ENCODE measurements around the gene HYAL1.
A peak's percentile ranks its signal among the peaks of the same experiment; 100 is the strongest.

HYAL1 gene, protein sequence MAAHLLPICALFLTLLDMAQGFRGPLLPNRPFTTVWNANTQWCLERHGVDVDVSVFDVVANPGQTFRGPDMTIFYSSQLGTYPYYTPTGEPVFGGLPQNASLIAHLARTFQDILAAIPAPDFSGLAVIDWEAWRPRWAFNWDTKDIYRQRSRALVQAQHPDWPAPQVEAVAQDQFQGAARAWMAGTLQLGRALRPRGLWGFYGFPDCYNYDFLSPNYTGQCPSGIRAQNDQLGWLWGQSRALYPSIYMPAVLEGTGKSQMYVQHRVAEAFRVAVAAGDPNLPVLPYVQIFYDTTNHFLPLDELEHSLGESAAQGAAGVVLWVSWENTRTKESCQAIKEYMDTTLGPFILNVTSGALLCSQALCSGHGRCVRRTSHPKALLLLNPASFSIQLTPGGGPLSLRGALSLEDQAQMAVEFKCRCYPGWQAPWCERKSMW

DNA sequence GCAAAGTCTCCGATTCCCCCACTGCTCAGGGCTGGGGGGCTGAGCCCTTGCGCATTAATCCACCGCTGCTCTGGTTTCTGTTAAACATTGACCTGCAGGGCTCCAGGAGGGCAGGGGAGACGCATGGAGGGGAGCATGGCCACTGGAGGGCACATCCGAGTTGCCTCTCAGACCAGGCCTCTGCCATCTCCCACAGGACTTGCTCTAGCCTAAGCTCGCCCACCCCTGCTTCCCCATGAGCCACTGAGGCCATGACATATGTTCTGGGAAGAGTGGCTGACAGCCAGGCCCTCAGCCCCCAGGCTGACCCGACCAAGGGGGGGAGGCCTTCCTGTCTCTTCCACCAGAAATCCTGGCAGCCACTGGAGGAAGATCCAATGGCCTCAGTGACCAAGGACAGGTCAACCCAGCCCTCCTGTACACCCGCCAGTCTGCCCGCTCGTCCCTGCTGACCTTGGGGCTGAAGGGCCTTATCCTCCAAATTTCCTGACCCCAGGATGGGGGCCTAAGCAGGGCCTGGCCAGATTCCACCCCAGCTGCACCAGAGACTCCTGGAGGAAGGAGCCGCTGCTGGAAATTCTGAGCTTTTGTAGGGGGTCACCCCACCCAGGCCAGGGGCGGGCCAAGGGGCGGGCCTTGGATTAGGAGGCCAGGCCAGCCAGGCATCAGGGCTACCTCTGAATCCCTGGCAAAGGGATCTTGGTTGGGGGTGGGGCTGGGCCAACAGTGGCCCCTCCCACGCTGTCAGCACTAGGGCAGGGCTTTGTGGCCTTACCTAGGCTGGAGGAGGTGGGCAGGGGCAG is at the start of gene HYAL1:
Gene HYAL1, minus strand, starts transcription at position 562 of the 803 bp plus-strand sequence. CDS start 618 bp downstream, outside the sequence.
- H3K27me3 ChIP-seq (ENCODE audit: control insufficient read depth, insufficient read depth, low read length), result no peaks in the 10 kb centered on the region
- H3K27ac ChIP-seq (ENCODE audit: low read depth, low read length), result peak within 1 kb of the TSS; percentile 57
- H3K36me3 ChIP-seq (ENCODE audit: control insufficient read depth, insufficient read depth, low read length), result no peaks in the 10 kb centered on the region
- H3K4me3 ChIP-seq (ENCODE audit: low read length), result peak within 1 kb of the TSS; percentile 30
- peaks cover 10% of the 10 kb centered on the region for H3K4me1 ChIP-seq (ENCODE audit: control insufficient read depth, insufficient read depth, low read length)
- H3K9ac ChIP-seq (ENCODE audit: low read length), result no peak within 1 kb of the TSS

DNA sequence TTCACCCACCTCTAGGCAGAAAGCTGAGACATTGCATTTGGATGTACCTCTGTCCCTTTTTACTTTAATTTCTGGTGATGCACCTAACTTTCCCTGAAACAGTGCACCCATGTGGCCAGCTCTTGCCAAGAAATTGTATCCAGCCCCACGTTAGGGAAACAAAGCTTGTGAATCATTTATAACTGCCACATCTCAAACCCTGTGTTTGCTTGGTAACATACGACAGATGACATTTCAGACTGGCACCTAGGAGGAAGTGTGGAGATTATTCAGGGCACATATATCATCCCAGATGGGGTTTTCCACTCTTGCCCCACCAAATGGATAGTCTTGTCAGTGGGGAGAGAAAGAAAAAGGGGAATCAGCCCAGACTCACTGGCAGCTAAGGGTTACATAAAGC is 49.4 kb upstream of the HYAL1 start:
- H3K36me3 ChIP-seq (ENCODE audit: control insufficient read depth, insufficient read depth, low read length), result peaks cover 29% of the 10 kb centered on the region
- no peak overlapping the region for H3K4me3 ChIP-seq (ENCODE audit: low read length)
- no peaks in the 10 kb centered on the region for H3K27me3 ChIP-seq (ENCODE audit: control insufficient read depth, insufficient read depth, low read length)
- H3K4me1 ChIP-seq (ENCODE audit: control insufficient read depth, insufficient read depth, low read length), result peaks cover 34% of the 10 kb centered on the region
- no peak overlapping the region for H3K9ac ChIP-seq (ENCODE audit: low read length)
- no peak overlapping the region for H3K27ac ChIP-seq (ENCODE audit: low read depth, low read length)

DNA sequence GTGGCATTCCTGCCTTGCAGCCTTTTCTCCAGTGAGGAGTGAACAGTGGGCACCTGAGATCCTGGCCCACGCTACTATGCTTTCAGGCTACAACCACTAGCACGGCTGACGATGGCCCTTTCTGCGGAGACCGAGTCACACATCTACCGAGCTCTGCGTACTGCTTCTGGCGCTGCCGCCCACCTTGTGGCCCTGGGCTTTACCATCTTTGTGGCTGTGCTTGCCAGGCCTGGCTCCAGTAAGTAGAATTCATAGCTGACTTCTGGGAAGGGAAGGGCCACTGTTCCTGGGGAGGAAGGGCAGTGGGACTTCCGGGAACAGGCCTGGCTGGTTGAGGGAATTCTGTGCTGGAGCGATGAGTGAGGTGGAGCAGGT is 47.9 kb upstream of the HYAL1 start:
- H3K36me3 ChIP-seq (ENCODE audit: control insufficient read depth, insufficient read depth, low read length), result peaks cover 29% of the 10 kb centered on the region
- peak overlapping the region; percentile 1 for H3K9ac ChIP-seq (ENCODE audit: low read length)
- H3K27me3 ChIP-seq (ENCODE audit: control insufficient read depth, insufficient read depth, low read length), result no peaks in the 10 kb centered on the region
- H3K4me1 ChIP-seq (ENCODE audit: control insufficient read depth, insufficient read depth, low read length), result peaks cover 20% of the 10 kb centered on the region
- no peak overlapping the region for H3K27ac ChIP-seq (ENCODE audit: low read depth, low read length)
- H3K4me3 ChIP-seq (ENCODE audit: low read length), result peak overlapping the region; percentile 90

DNA sequence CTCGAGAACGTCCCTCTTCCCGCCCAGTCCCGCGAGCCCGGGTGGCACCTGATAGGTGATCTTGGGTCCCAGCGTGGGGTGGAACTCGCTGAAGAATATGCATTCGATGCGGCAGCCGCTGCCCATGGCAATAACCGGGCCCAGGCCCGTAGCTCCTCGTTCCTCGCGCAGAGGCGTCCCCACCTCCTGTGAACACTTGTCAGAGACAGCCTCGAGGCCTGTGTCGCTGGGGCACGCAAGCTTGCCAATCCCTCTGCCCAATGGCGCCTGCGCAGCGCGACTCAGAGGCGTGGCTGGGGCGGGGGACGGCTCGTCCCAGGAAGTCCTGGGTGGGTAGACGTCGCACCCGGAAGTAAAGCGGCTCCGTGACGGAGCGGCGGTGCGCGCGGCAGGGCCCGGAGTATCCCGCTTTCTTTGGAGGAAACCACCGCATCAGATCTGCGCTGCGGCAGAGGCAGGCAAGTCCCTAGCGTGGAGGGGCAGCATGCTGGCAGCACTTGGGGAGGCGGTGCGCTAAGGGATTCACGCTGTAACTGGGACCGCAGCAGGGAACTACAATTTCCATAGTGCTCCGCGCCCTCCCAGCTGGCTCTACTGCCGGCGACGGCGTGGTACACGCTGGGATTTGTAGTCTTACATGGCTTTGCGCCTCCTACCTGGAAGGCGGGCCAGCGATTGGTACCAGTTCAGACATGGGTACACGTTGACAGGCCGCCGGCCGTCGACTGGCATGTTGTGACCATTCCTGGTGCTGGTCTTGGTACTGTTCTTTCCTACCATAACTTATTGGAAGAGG is 47.4 kb upstream of the HYAL1 start, which contains the start of the genes CYB561D2 and NPRL2:
Gene CYB561D2, plus strand, starts transcription at position 336 of the 796 bp plus-strand sequence. CDS start 572 bp downstream, outside the sequence.
Gene NPRL2, minus strand, starts transcription at position 249 of the 796 bp plus-strand sequence. Its CDS starts 123 bp downstream, at position 126.
- H3K27ac ChIP-seq (ENCODE audit: low read depth, low read length), result peak within 1 kb of the TSS; percentile 93
- H3K4me1 ChIP-seq (ENCODE audit: control insufficient read depth, insufficient read depth, low read length), result peaks cover 15% of the 10 kb centered on the region
- no peaks in the 10 kb centered on the region for H3K27me3 ChIP-seq (ENCODE audit: control insufficient read depth, insufficient read depth, low read length)
- peak within 1 kb of the TSS; percentile 90 for H3K4me3 ChIP-seq (ENCODE audit: low read length)
- H3K36me3 ChIP-seq (ENCODE audit: control insufficient read depth, insufficient read depth, low read length), result peaks cover 29% of the 10 kb centered on the region
- H3K9ac ChIP-seq (ENCODE audit: low read length), result peak within 1 kb of the TSS; percentile 81

DNA sequence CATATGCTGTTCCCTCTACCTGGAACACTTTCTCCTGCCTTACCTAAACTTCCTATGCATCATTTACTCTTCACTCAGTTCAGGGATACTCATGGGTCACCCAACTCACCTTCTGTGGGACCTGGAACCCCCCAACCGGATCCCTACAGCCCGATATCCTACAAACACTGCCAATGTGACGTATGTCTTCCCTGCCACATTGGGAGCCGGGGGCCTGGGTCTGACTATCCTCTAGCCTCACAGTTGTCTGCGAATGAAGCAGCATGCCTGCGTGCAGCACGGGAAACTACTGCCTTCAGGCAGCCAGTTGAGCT is 46.8 kb upstream of the HYAL1 start:
- Histone ChIP-seq H3K4me1 (ENCODE audit: control insufficient read depth, insufficient read depth, low read length) (peaks cover 15% of the 10 kb centered on the region), H3K36me3 (ENCODE audit: control insufficient read depth, insufficient read depth, low read length) (peaks cover 24% of the 10 kb centered on the region), H3K9ac (ENCODE audit: low read length) (peak overlapping the region; percentile 12), H3K4me3 (ENCODE audit: low read length) (peak overlapping the region; percentile 90), H3K27ac (ENCODE audit: low read depth, low read length) (peak overlapping the region; percentile 93), H3K27me3 (ENCODE audit: control insufficient read depth, insufficient read depth, low read length) (no peaks in the 10 kb centered on the region)

DNA sequence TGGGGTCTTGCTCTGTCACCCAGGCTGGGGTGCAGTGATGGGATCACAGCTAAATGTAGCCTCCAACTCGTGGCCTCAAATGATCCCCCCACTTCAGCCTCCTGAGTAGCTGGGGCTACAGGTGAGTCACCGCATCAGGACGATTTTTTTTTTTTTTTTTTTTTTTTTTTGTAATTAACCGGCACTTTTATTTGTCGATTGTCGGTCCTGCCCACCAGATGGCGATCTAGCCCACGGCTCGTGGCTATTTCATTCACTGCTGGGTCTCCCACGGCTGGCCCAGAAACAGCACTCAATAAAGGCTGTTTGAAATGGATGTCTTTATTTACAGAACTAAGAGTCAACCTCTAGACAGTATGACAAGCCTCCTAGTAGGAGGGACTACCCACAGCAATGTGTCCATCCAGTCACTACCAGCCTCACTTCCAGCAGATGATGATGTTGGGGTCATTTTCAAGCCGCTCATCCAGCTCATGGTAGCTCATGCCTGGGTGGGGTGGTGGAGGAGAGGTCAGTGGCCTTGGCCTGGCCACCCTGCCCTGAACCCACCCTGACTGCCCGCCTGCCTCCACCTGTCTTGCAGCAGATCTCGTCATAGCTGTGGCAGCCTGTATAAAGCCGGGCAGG is 43.9 kb upstream of the HYAL1 start:
- H3K36me3 ChIP-seq (ENCODE audit: control insufficient read depth, insufficient read depth, low read length), result peaks cover 11% of the 10 kb centered on the region
- no peak overlapping the region for H3K9ac ChIP-seq (ENCODE audit: low read length)
- no peak overlapping the region for H3K4me3 ChIP-seq (ENCODE audit: low read length)
- H3K27ac ChIP-seq (ENCODE audit: low read depth, low read length), result no peak overlapping the region
- H3K27me3 ChIP-seq (ENCODE audit: control insufficient read depth, insufficient read depth, low read length), result no peaks in the 10 kb centered on the region
- H3K4me1 ChIP-seq (ENCODE audit: control insufficient read depth, insufficient read depth, low read length), result peaks cover 15% of the 10 kb centered on the region

DNA sequence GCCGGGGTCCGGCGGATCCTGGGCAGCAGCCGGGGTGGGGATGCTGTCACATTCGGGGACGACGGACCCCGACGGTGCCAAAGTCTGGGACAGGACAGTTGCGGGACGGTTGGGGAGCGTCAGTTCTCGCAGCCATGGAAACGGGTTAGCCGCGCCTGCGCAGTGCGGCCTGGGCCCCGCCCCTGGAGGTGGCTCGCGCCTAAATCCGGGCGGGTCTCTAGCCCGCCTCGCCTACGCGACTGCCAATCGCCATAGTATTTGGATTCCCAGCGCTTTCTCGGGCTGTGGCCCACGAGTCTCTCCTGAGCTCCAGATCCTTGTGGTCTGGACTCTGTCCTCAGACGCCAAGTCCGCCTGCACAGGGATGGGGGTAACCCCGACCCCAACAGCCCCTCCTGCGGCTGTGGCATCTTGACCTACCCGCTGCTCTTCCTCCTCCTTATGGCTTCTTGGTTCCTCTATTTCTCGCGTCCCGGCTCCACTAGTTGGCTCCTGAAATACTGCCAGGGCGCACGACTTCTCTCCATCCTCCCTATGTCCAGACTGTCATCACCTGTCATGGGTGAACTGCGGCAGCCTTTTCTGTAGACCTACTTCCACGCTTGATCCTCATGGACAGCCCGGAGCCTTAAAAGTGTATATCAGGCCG is 42.3 kb upstream of the HYAL1 start, which contains the start of gene ZMYND10:
Gene ZMYND10, minus strand, starts transcription at position 147 of the 649 bp plus-strand sequence. CDS start 153 bp downstream, outside the sequence.
- H3K9ac ChIP-seq (ENCODE audit: low read length), result no peak within 1 kb of the TSS
- peaks cover 11% of the 10 kb centered on the region for H3K36me3 ChIP-seq (ENCODE audit: control insufficient read depth, insufficient read depth, low read length)
- no peak within 1 kb of the TSS for H3K27ac ChIP-seq (ENCODE audit: low read depth, low read length)
- no peaks in the 10 kb centered on the region for H3K27me3 ChIP-seq (ENCODE audit: control insufficient read depth, insufficient read depth, low read length)
- H3K4me3 ChIP-seq (ENCODE audit: low read length), result peak within 1 kb of the TSS; percentile 62
- peaks cover 8% of the 10 kb centered on the region for H3K4me1 ChIP-seq (ENCODE audit: control insufficient read depth, insufficient read depth, low read length)

DNA sequence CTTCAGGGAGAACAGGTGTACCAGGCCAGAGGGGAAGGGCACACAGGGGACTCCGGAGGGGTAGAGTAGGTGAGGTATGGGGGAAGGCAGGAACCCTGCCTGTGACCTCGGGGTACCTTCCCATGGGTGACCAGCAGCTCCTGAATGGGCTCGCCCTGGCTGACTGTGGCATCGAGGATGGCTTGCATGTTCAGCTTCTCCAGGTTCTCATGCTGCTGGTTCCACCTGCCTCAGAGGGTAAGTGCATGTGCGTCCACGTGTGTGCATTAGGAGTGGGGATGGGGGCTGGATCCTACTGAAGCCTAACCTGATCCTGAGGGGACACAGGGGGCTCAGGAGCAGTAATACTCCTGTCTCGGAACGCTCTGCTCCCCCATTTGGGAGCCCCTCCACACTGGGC is 41.6 kb upstream of the HYAL1 start:
- Histone ChIP-seq H3K27me3 (ENCODE audit: control insufficient read depth, insufficient read depth, low read length) (no peaks in the 10 kb centered on the region), H3K27ac (ENCODE audit: low read depth, low read length) (no peak overlapping the region), H3K36me3 (ENCODE audit: control insufficient read depth, insufficient read depth, low read length) (peaks cover 11% of the 10 kb centered on the region), H3K9ac (ENCODE audit: low read length) (no peak overlapping the region), H3K4me3 (ENCODE audit: low read length) (peak overlapping the region; percentile 62), H3K4me1 (ENCODE audit: control insufficient read depth, insufficient read depth, low read length) (peaks cover 9% of the 10 kb centered on the region)

DNA sequence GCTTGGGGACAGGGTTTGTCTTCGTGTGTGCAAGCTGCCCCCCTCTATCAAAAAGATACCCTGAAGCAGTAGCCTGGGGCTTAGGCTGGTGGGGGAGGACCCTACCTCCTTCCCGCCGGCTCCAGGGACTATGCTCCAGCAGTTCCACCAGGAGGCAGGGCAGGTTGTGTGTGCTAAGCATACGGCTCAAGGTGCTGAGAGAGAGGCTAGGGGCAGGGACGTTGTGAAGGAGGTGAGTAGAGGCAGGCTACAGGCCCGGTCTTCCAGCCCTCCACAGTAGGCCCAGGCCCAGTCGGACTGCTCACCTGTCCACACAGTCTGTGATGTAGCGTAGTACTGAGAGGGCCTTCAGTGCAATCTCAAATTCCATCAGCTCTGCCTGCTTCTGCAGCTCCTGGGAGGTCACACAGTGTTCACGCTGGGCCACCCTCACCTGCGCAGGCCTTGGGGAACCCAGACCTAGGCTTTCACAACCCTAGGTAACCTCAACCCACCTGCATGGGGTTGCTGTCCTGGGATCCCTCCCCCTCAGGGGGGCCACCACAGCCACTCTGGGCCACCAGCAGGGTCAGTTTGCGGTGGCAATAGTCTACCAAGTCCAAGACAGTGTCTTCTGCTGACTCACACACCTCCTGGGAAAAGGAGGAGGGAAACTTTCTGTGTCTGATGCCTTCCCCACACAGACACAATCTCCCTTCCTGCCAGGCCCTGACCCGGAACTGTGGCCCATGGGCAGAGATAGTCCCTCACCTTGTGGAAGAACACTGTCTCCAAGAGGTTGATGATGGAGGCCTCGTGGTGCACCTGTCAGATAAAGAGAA is 39.6 kb upstream of the HYAL1 start:
- H3K27me3 ChIP-seq (ENCODE audit: control insufficient read depth, insufficient read depth, low read length), result no peaks in the 10 kb centered on the region
- H3K27ac ChIP-seq (ENCODE audit: low read depth, low read length), result no peak overlapping the region
- peaks cover 4% of the 10 kb centered on the region for H3K4me1 ChIP-seq (ENCODE audit: control insufficient read depth, insufficient read depth, low read length)
- no peak overlapping the region for H3K4me3 ChIP-seq (ENCODE audit: low read length)
- H3K36me3 ChIP-seq (ENCODE audit: control insufficient read depth, insufficient read depth, low read length), result peaks cover 2% of the 10 kb centered on the region
- H3K9ac ChIP-seq (ENCODE audit: low read length), result no peak overlapping the region

DNA sequence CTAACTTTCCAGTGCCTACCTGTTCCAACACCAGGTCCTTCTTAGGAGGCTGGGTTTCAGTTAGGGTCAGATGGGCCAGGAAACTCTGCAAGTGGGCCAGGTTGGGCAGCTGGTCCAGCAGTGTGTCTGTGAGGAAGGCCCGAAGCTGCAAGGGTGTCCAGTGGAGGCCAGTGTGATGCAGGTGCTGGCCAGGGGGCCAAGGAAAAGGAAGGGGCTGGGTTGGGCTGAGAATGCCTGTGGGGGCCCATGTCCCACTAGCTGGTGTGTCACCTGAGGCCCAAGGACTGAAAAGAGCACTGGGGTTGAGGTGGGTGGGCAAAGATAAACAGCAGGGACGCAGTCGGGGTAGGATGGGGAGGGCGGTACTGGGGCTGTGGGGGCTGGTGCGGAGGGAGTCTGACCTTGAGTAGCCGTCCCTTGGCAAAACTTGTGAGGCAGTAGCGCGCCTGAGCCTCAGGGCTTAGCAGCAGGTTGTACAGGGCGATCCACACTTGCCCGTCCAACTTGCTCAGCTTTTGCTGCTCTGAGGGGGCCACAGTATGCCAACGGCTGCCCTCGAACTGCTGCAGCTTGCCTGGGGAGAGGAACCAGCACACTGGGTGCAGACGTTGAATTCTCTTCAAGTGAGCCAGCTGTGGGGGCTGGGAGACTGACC is 38.7 kb upstream of the HYAL1 start:
- H3K4me1 ChIP-seq (ENCODE audit: control insufficient read depth, insufficient read depth, low read length), result peaks cover 4% of the 10 kb centered on the region
- no peak overlapping the region for H3K9ac ChIP-seq (ENCODE audit: low read length)
- H3K27ac ChIP-seq (ENCODE audit: low read depth, low read length), result no peak overlapping the region

More for the DNA sequence above, 38.7 kb upstream of the HYAL1 start:
- Histone ChIP-seq H3K27me3 (ENCODE audit: control insufficient read depth, insufficient read depth, low read length) (no peaks in the 10 kb centered on the region), H3K36me3 (ENCODE audit: control insufficient read depth, insufficient read depth, low read length) (no peaks in the 10 kb centered on the region), H3K4me3 (ENCODE audit: low read length) (no peak overlapping the region)
